ENCODE data around the gene BAX. TPM values are rescaled to one million over a fixed set of nuclear protein-coding genes. Genes with fewer than 3 reads are reported as not detected.

Gene BAX
- total RNA-seq, 1 donor from 2014 or later = 171 TPM

DNA sequence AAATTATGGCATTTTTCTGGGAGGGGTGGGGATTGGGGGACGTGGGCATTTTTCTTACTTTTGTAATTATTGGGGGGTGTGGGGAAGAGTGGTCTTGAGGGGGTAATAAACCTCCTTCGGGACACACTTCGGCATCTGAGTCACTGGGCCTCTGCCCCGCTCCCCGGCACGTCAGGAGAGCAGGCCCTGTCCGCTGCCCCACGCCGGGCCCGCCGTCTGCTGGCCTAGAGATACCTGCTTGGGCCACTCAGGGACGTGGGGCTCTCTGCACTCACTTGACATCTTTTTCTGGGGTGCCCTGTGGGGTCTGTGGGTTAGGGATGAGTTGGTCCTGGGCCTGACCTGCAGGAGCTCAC is 7.0 kb downstream of the BAX start:
- Mint-ChIP-seq H3K27ac (ENCODE audit: unreplicated experiment) (peak overlapping the region; percentile 67), H3K36me3 (ENCODE audit: low read depth) (peaks cover 23% of the 10 kb centered on the region), H3K27me3 (ENCODE audit: low read depth) (peaks cover 21% of the 10 kb centered on the region), H3K4me1 (peaks cover 57% of the 10 kb centered on the region), H3K4me3 (peak overlapping the region; percentile 81), H3K9me3 (no peaks in the 10 kb centered on the region)
- TF ChIP-seq, protein P1, sequence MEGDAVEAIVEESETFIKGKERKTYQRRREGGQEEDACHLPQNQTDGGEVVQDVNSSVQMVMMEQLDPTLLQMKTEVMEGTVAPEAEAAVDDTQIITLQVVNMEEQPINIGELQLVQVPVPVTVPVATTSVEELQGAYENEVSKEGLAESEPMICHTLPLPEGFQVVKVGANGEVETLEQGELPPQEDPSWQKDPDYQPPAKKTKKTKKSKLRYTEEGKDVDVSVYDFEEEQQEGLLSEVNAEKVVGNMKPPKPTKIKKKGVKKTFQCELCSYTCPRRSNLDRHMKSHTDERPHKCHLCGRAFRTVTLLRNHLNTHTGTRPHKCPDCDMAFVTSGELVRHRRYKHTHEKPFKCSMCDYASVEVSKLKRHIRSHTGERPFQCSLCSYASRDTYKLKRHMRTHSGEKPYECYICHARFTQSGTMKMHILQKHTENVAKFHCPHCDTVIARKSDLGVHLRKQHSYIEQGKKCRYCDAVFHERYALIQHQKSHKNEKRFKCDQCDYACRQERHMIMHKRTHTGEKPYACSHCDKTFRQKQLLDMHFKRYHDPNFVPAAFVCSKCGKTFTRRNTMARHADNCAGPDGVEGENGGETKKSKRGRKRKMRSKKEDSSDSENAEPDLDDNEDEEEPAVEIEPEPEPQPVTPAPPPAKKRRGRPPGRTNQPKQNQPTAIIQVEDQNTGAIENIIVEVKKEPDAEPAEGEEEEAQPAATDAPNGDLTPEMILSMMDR (conservative IDR thresholded peaks at IDR 0.05) = no peak
- DNase-seq (ENCODE audit: low read depth, low spot score) = no peak

DNA sequence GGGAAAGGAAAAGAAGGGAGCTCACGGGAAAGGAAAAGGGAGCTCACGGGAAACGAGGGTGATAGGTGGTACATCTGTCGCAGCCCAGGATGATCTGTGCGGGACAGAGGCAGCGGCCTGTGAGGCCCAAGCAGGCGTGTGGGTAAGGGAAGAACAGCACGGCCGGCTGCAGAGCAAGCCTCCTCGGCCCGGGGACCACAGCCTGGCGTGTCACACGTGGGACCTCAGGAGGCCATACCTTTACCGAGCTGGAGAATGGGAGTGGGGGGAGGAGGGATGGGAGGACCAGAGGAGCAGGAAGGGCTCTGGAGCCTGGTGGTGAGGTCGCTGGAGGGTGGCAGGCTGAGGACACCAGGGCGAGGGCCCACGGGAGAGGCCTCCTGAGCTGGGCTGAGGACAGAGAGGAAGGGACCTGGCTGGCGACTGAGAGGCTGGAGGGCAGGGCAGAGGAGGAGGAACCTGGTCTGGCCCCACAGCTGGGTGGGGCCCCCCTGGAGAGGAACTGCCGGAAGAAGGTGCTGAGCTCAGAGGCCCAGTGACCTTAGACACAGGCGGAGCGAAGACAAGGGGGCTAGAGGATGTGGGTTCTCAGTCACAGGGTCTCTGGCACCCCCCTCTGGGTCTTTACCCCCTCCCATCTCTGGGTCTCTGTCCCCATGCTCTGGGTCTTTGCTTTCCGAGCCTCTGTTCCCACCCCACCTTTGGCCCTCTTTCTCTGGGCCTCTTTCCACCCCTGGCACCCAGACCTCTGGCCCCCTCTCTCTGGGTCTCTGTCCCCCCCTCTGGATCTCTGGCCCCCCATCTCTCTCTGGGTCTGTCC is 7.6 kb downstream of the BAX start:
- Mint-ChIP-seq H3K4me3 (peak overlapping the region; percentile 77), H3K27ac (ENCODE audit: unreplicated experiment) (peak overlapping the region; percentile 67), H3K9me3 (no peaks in the 10 kb centered on the region), H3K27me3 (ENCODE audit: low read depth) (peaks cover 21% of the 10 kb centered on the region), H3K4me1 (peaks cover 55% of the 10 kb centered on the region), H3K36me3 (ENCODE audit: low read depth) (peaks cover 20% of the 10 kb centered on the region)
- TF ChIP-seq, protein P1 (conservative IDR thresholded peaks at IDR 0.05) = no peak
- DNase-seq (ENCODE audit: low read depth, low spot score) = no peak

DNA sequence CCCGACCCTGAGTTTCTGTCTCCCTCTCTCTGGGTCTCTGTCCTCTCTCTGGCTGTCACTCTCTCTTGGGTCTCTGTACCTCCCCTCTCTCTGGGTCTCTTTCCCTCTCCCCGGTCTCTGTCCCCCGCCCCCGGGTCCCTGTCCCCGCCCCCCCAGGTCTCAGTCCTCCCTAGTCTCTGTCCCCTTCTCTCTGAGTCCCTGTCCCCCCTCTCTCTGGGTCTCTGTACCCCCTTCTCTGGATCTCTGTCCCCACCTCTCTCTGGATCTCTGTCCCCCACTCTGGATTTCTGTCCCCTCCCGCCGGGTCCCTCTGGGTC is 8.1 kb downstream of the BAX start:
- Mint-ChIP-seq H3K9me3 (no peaks in the 10 kb centered on the region), H3K4me1 (peaks cover 58% of the 10 kb centered on the region), H3K27ac (ENCODE audit: unreplicated experiment) (peak overlapping the region; percentile 50), H3K36me3 (ENCODE audit: low read depth) (peaks cover 16% of the 10 kb centered on the region), H3K27me3 (ENCODE audit: low read depth) (peaks cover 21% of the 10 kb centered on the region), H3K4me3 (peak overlapping the region; percentile 77)
- TF ChIP-seq, protein P1 (conservative IDR thresholded peaks at IDR 0.05) = no peak
- DNase-seq (ENCODE audit: low read depth, low spot score) = no peak

DNA sequence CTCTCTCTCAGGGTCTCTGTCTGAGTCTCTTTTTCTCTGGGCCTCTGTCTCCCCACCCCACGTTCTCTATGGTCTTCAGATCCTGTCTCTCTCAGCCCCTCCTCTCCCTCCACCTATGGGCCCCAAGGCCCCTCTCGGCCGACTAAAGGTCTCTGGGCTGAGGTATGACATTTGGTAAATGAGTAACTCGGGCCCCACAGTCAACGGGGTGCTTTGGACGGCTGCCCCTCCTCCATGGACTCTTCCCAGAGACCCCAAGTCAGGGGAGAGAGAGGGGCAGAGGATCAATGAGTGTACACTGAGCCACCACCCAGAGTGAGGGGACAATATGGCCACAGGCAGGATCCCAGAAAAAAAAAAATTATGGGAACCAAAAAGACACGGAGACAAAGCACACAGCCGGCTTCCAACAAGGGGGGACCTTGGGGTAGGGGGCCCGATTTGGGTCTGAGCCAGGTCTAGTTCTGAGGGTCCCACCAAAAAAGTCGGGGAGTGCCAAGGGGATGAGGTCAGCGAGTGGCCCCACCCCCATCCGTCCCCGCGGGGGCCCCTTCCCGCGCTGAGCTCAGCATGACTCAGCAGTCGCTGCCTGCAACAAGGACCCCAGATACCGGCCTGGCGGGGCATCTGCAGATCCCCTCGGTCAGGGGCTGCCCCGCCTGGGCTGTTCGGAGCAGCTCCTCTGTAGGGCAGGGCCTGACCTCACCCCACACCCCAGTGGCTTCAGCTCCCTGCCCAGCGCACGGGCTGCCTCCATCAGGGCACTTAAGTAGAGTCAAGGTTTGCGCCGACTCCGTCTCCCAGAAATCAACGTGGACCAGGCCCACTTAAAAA is 8.9 kb downstream of the BAX start:
- peak overlapping the region; percentile 99 for H3K4me3 Mint-ChIP-seq
- peaks cover 20% of the 10 kb centered on the region for H3K36me3 Mint-ChIP-seq (ENCODE audit: low read depth)
- H3K27ac Mint-ChIP-seq (ENCODE audit: unreplicated experiment) = peak overlapping the region; percentile 98
- H3K9me3 Mint-ChIP-seq = no peaks in the 10 kb centered on the region
- H3K27me3 Mint-ChIP-seq (ENCODE audit: low read depth) = peaks cover 21% of the 10 kb centered on the region
- DNase-seq (ENCODE audit: low read depth, low spot score) = peak; percentile 54
- H3K4me1 Mint-ChIP-seq = peaks cover 58% of the 10 kb centered on the region
- TF ChIP-seq, protein P1 (conservative IDR thresholded peaks at IDR 0.05) = no peak

DNA sequence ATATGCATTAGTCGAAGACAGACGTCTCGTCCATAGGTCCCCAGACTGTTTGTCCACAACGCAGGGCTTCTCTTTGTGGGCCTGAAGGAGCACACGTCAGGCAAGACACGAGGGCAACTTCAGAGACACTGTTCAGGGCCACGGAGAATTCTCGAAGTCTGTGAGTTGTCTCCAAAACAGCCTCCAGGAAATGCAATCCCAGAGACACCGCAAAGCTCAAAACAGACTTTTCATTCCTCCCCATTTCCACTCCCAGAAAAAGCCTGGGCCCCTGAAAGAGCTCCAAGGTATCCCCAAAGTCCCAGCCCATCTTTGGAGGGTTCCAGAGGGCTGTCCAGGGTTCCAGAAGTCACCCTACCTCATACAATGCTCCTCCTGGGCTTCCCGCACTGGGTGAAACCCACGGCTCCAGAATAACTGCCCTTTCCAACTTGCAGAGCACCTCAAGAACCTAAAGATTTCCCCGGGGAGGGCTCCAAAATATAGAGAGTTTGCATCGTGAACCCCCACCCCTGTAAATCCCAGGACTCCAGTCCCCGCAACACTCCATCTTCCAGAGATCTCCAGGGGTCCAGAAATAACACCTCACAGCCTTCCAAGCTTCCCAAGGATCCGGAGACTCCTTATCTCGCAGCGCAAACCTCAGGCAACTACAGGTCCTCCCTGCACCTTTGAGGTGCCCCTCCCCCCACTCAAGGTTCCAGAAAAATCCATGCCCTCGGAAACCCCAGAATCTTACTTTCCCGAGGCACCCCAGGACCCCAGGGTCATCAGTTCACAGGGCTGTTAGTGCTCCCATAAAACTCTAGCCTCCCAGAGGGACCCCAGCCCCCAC is 9.7 kb downstream of the BAX start:
- H3K4me1 Mint-ChIP-seq = peaks cover 58% of the 10 kb centered on the region
- DNase-seq (ENCODE audit: low read depth, low spot score) = peak; percentile 13
- H3K4me3 Mint-ChIP-seq = peak overlapping the region; percentile 99
- TF ChIP-seq, protein P1 (conservative IDR thresholded peaks at IDR 0.05) = no peak
- H3K27me3 Mint-ChIP-seq (ENCODE audit: low read depth) = peaks cover 21% of the 10 kb centered on the region
- no peaks in the 10 kb centered on the region for H3K9me3 Mint-ChIP-seq
- H3K27ac Mint-ChIP-seq (ENCODE audit: unreplicated experiment) = peak overlapping the region; percentile 98
- peaks cover 20% of the 10 kb centered on the region for H3K36me3 Mint-ChIP-seq (ENCODE audit: low read depth)
